ENCODE results near the gene RPL10A.

DNA sequence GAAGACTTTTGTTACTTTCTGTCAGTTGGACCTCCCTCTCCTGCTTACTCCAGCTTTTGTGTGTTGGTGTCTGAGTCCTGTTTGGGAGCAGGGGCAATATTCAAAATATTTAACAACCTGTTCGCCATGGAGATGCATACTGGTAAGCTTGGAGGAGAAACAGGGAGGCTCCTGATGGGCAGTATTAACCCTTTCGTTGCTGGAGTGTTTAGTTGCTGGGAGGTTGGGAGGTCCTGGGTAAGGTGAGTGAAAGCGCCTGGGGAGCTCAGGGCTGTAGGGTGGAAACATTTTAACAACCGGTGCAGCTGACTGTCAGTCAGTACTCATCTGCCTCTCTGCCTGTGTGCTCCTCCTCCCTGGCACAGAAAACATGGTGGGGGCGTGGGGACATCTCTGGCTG is 40.3 kb downstream of the RPL10A start:
- TF ChIP-seq, protein P1, sequence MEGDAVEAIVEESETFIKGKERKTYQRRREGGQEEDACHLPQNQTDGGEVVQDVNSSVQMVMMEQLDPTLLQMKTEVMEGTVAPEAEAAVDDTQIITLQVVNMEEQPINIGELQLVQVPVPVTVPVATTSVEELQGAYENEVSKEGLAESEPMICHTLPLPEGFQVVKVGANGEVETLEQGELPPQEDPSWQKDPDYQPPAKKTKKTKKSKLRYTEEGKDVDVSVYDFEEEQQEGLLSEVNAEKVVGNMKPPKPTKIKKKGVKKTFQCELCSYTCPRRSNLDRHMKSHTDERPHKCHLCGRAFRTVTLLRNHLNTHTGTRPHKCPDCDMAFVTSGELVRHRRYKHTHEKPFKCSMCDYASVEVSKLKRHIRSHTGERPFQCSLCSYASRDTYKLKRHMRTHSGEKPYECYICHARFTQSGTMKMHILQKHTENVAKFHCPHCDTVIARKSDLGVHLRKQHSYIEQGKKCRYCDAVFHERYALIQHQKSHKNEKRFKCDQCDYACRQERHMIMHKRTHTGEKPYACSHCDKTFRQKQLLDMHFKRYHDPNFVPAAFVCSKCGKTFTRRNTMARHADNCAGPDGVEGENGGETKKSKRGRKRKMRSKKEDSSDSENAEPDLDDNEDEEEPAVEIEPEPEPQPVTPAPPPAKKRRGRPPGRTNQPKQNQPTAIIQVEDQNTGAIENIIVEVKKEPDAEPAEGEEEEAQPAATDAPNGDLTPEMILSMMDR (conservative IDR thresholded peaks at IDR 0.05): no peak
- TF ChIP-seq ZFX (IDR thresholded peaks at IDR 0.05): no peak

All from C4-2B (cell line).